Suprapubic skin (tissue), 4 donors: ENCODE data around the gene CKLF. TPM values are rescaled to one million over a fixed set of nuclear protein-coding genes. Genes with fewer than 3 reads are reported as not detected.

Experiments used
- DNase-seq, 2 donors: peaks; one replicate each; pipeline ENCODE4 v3.0.0-alpha.2; 2019; ENCODE audit warnings: low spot score in 2 of 2
- H3K27ac ChIP-seq: fragments of 200-600 bp; sonication (generic); one replicate; pipeline ENCODE4 v1.5.1; 2019
- H3K27me3 ChIP-seq: fragments of 200-600 bp; sonication (generic); one replicate; pipeline ENCODE4 v1.5.1; 2019
- H3K36me3 ChIP-seq: fragments of 200-600 bp; sonication (generic); one replicate; pipeline ENCODE4 v1.5.1; 2019
- H3K4me1 ChIP-seq: fragments of 200-600 bp; sonication (generic); one replicate; pipeline ENCODE4 v1.5.1; 2019
- H3K4me3 ChIP-seq: fragments of 200-600 bp; sonication (generic); one replicate; pipeline ENCODE4 v1.5.1; 2019; ENCODE audit warnings: mild to moderate bottlenecking
- H3K9me3 ChIP-seq: fragments of 200-600 bp; sonication (generic); one replicate; pipeline ENCODE4 v1.5.1; 2019
- CTCF ChIP-seq, 2 donors: fragments of 200-600 bp in 1 of 2; fragments of 450-650 bp in 1 of 2; sonication (generic) in 1 of 2; IDR thresholded peaks; one replicate each; pipeline ENCODE4 v1.5.1; 2016 to 2019; ENCODE audit warnings: antibody characterized with exemption in 2 of 2, mild to moderate bottlenecking in 1 of 2, moderate library complexity in 1 of 2
- EP300 ChIP-seq: sonication (generic); formaldehyde crosslinking; IDR thresholded peaks from one replicate; pipeline ENCODE4 v1.6.1; 2017; ENCODE audit warnings: antibody characterized with exemption
- POLR2A ChIP-seq, 2 donors: fragments of 450-650 bp; IDR thresholded peaks; one replicate each; pipeline ENCODE4 v1.6.1; 2017; ENCODE audit warnings: antibody characterized with exemption in 2 of 2, mild to moderate bottlenecking in 2 of 2, moderate library complexity in 2 of 2
- POLR2AphosphoS5 ChIP-seq, 3 donors: sonication (generic); formaldehyde crosslinking; IDR thresholded peaks; one replicate each; pipeline ENCODE4 v1.6.1; 2017; ENCODE audit warnings: antibody characterized with exemption in 3 of 3
- WGBS: methylation state at CpG from one replicate; pipeline ENCODE4 v1.1.5; 2018; 5-methylcytosine and 5-hydroxymethylcytosine counted together
- total RNA-seq, 4 donors: library from RNA; depleted of rRNA; stranded (reverse); fragments of >200 nt; gene quantifications; one replicate each; pipeline ENCODE4 v1.1.0, GENCODE V29; 2016

The CKLF gene
- total RNA-seq, 4 donors from 2014 or later = 15.4 to 33.7 (median 21.4) TPM

- no peak for DNase-seq
- H3K36me3 ChIP-seq = peaks cover 4% of the 10 kb centered on the region
- no peaks in the 10 kb centered on the region for H3K27me3 ChIP-seq
- 52% methylated on average over 4 of the region's 8 CpGs for WGBS
- H3K27ac ChIP-seq = peak overlapping the region; percentile 80
- TF ChIP-seq CTCF (IDR thresholded peaks at IDR 0.05) = no peak
- no peak for TF ChIP-seq POLR2A (IDR thresholded peaks at IDR 0.05)
- no peak for TF ChIP-seq POLR2AphosphoS5 (IDR thresholded peaks at IDR 0.05)
- TF ChIP-seq EP300 = no peak
- H3K4me1 ChIP-seq = peaks cover 78% of the 10 kb centered on the region
- H3K9me3 ChIP-seq = no peaks in the 10 kb centered on the region
- H3K4me3 ChIP-seq = no peak overlapping the region
These were observed 35.9 kb upstream of the CKLF start for GRCh38 chr16:66516509-66516807.

- peak; percentile 96 to 98 for DNase-seq
- WGBS = 14% methylated on average over 13 of the region's 15 CpGs
- H3K36me3 ChIP-seq = peaks cover 4% of the 10 kb centered on the region
- no peaks in the 10 kb centered on the region for H3K27me3 ChIP-seq
- H3K27ac ChIP-seq = peak overlapping the region; percentile 94
- peak overlapping the region; percentile 21 for H3K4me3 ChIP-seq
- H3K4me1 ChIP-seq = peaks cover 78% of the 10 kb centered on the region
- TF ChIP-seq POLR2A (IDR thresholded peaks at IDR 0.05) (peak in 1 of 2 donors; percentile 43), EP300 (no peak), POLR2AphosphoS5 (IDR thresholded peaks at IDR 0.05) (peak in 2 of 3 donors; percentile 52 to 60)
- no peaks in the 10 kb centered on the region for H3K9me3 ChIP-seq
These were observed 35.4 kb upstream of the CKLF start for GRCh38 chr16:66516808-66517585.

GRCh38 chr16:66517586-66518263 is 34.7 kb upstream of the CKLF start:
- peaks cover 4% of the 10 kb centered on the region for H3K36me3 ChIP-seq

GRCh38 chr16:66519482-66520373 is 32.6 kb upstream of the CKLF start:
- WGBS = 84% methylated on average over 11 of the region's 11 CpGs
- Histone ChIP-seq H3K27me3 (no peaks in the 10 kb centered on the region), H3K4me3 (no peak overlapping the region), H3K9me3 (no peaks in the 10 kb centered on the region), H3K36me3 (peaks cover 4% of the 10 kb centered on the region), H3K4me1 (peaks cover 77% of the 10 kb centered on the region), H3K27ac (peak overlapping the region; percentile 78)
- DNase-seq = no peak
- TF ChIP-seq EP300 = no peak
- TF ChIP-seq CTCF (IDR thresholded peaks at IDR 0.05) = no peak
- TF ChIP-seq POLR2A (IDR thresholded peaks at IDR 0.05) = no peak
- no peak for TF ChIP-seq POLR2AphosphoS5 (IDR thresholded peaks at IDR 0.05)

More at GRCh38 chr16:66517586-66518263, 34.7 kb upstream of the CKLF start:
- DNase-seq = no peak
- peak overlapping the region; percentile 94 for H3K27ac ChIP-seq
- no peaks in the 10 kb centered on the region for H3K27me3 ChIP-seq
- H3K4me3 ChIP-seq = peak overlapping the region; percentile 21
- WGBS = 73% methylated on average over 8 of the region's 8 CpGs
- H3K4me1 ChIP-seq = peaks cover 78% of the 10 kb centered on the region
- no peak for TF ChIP-seq POLR2A (IDR thresholded peaks at IDR 0.05)
- TF ChIP-seq CTCF (IDR thresholded peaks at IDR 0.05) = no peak
- TF ChIP-seq EP300 = no peak
- TF ChIP-seq POLR2AphosphoS5 (IDR thresholded peaks at IDR 0.05) = no peak
- H3K9me3 ChIP-seq = no peaks in the 10 kb centered on the region

- TF ChIP-seq EP300 = no peak
- TF ChIP-seq POLR2A (IDR thresholded peaks at IDR 0.05) = peak in 1 of 2 donors; percentile 12
- 70% methylated on average over 14 of the region's 14 CpGs for WGBS
- H3K27me3 ChIP-seq = no peaks in the 10 kb centered on the region
- no peaks in the 10 kb centered on the region for H3K9me3 ChIP-seq
- no peak for DNase-seq
- no peak overlapping the region for H3K4me3 ChIP-seq
- H3K36me3 ChIP-seq = peaks cover 4% of the 10 kb centered on the region
- peaks cover 77% of the 10 kb centered on the region for H3K4me1 ChIP-seq
- H3K27ac ChIP-seq = peak overlapping the region; percentile 78
These were observed 31.8 kb upstream of the CKLF start for GRCh38 chr16:66520406-66521170.
